H9 (cell line): ENCODE measurements around the gene AKAP1. TPM values are rescaled to one million over a fixed set of nuclear protein-coding genes. Genes with fewer than 3 reads are reported as not detected.
A peak's percentile ranks its signal among the peaks of the same experiment; 100 is the strongest.

Source experiments
- DNase-seq: peaks from one replicate; pipeline ENCODE4 v3.0.0-alpha.2; 2017
- H2AFZ ChIP-seq: one replicate; pipeline ENCODE4 v1.6.1; 2013; ENCODE audit warnings: mild to moderate bottlenecking, low read length, control low read depth, moderate library complexity
- H2AK5ac ChIP-seq: 2 replicates; pipeline ENCODE4 v1.6.1; 2013; ENCODE audit warnings: low read length, control low read depth, mixed read lengths; ENCODE audit not compliant: insufficient read length
- H2BK120ac ChIP-seq: one replicate; pipeline ENCODE4 v1.6.1; 2013; ENCODE audit warnings: low read depth, mild to moderate bottlenecking, low read length, control low read depth, inconsistent platforms; ENCODE audit not compliant: poor library complexity, severe bottlenecking
- H2BK12ac ChIP-seq: 2 replicates; pipeline ENCODE4 v1.6.1; 2013; ENCODE audit warnings: low read length, control low read depth, mixed read lengths, low read depth; ENCODE audit not compliant: insufficient read length
- H2BK15ac ChIP-seq: 2 replicates; pipeline ENCODE4 v1.6.1; 2013; ENCODE audit warnings: low read depth, low read length, control low read depth
- H2BK20ac ChIP-seq: one replicate; pipeline ENCODE4 v1.6.1; 2013; ENCODE audit warnings: low read depth, mild to moderate bottlenecking, low read length, control low read depth, inconsistent platforms; ENCODE audit not compliant: poor library complexity, severe bottlenecking
- H2BK5ac ChIP-seq: 2 replicates; pipeline ENCODE4 v1.6.1; 2013; ENCODE audit warnings: low read length, control low read depth, mixed read lengths; ENCODE audit not compliant: insufficient read length
- H3K14ac ChIP-seq: 2 replicates; pipeline ENCODE4 v1.6.1; 2013; ENCODE audit warnings: low read length, control low read depth; ENCODE audit not compliant: insufficient read depth
- H3K18ac ChIP-seq: 2 replicates; pipeline ENCODE4 v1.6.1; 2013; ENCODE audit warnings: low read depth, mild to moderate bottlenecking, mixed read lengths, low read length, control low read depth; ENCODE audit not compliant: insufficient read length
- H3K23ac ChIP-seq: 2 replicates; pipeline ENCODE4 v1.6.1; 2013; ENCODE audit warnings: low read length, control low read depth, mixed read lengths, low read depth; ENCODE audit not compliant: insufficient read length
- H3K23me2 ChIP-seq: 2 replicates; pipeline ENCODE4 v1.6.1; 2013; ENCODE audit warnings: low read depth, mild to moderate bottlenecking, mixed read lengths, low read length, control low read depth; ENCODE audit not compliant: insufficient read length, poor library complexity, severe bottlenecking
- H3K27ac ChIP-seq: 2 replicates; pipeline ENCODE4 v1.5.1; 2013; ENCODE audit warnings: low read length, control low read depth, mixed read lengths, low read depth; ENCODE audit not compliant: insufficient read length
- H3K27me3 ChIP-seq: 2 replicates; pipeline ENCODE4 v1.6.1; 2013; ENCODE audit warnings: low read length, control low read depth, inconsistent platforms; ENCODE audit not compliant: insufficient read depth
- H3K4ac ChIP-seq: 2 replicates; pipeline ENCODE4 v1.6.1; 2013; ENCODE audit warnings: low read depth, mild to moderate bottlenecking, control low read depth, inconsistent platforms, low read length, moderate library complexity
- H3K4me1 ChIP-seq: 2 replicates; pipeline ENCODE4 v1.6.1; 2013; ENCODE audit warnings: low read length, control low read depth, inconsistent platforms; ENCODE audit not compliant: insufficient read depth
- H3K4me2 ChIP-seq: 2 replicates; pipeline ENCODE4 v1.6.1; 2013; ENCODE audit warnings: low read length, control low read depth, mixed read lengths; ENCODE audit not compliant: insufficient read length, insufficient read depth
- H3K56ac ChIP-seq: 2 replicates; pipeline ENCODE4 v1.6.1; 2013; ENCODE audit warnings: low read depth, mild to moderate bottlenecking, mixed read lengths, low read length, control low read depth; ENCODE audit not compliant: insufficient read length
- H3K79me1 ChIP-seq: 2 replicates; pipeline ENCODE4 v1.6.1; 2013; ENCODE audit warnings: low read depth, mild to moderate bottlenecking, moderate library complexity, low read length, control low read depth, inconsistent platforms; ENCODE audit not compliant: insufficient read depth, poor library complexity, severe bottlenecking
- H3K79me2 ChIP-seq: 2 replicates; pipeline ENCODE4 v1.6.1; 2013; ENCODE audit warnings: low read length, control low read depth, inconsistent platforms; ENCODE audit not compliant: insufficient read depth
- H3K9ac ChIP-seq: 2 replicates; pipeline ENCODE4 v1.6.1; 2013; ENCODE audit warnings: low read length, control low read depth, mixed read lengths; ENCODE audit not compliant: insufficient read length; ENCODE audit errors: extremely low read depth
- H3K9me3 ChIP-seq: one replicate; pipeline ENCODE4 v1.6.1; 2013; ENCODE audit warnings: low read depth, low read length, inconsistent platforms; ENCODE audit not compliant: control insufficient read depth
- H3T11ph ChIP-seq: one replicate; pipeline ENCODE4 v1.6.1; 2013; ENCODE audit warnings: mild to moderate bottlenecking, low read length, control low read depth, inconsistent platforms
- H4K20me1 ChIP-seq: one replicate; pipeline ENCODE4 v1.6.1; 2013; ENCODE audit not compliant: control insufficient read depth, insufficient read length, insufficient read depth
- H4K5ac ChIP-seq: 2 replicates; pipeline ENCODE4 v1.6.1; 2013; ENCODE audit warnings: low read depth, mild to moderate bottlenecking, mixed read lengths, low read length, control low read depth; ENCODE audit not compliant: insufficient read length
- H4K8ac ChIP-seq: replicated peaks from 2 replicates; pipeline ENCODE4 v1.6.1; 2013; ENCODE audit warnings: low read length, control low read depth, mixed read lengths, low read depth; ENCODE audit not compliant: insufficient read length
- H4K91ac ChIP-seq: 2 replicates; pipeline ENCODE4 v1.6.1; 2013; ENCODE audit warnings: low read depth, mild to moderate bottlenecking, moderate library complexity, mixed read lengths, low read length, control low read depth; ENCODE audit not compliant: insufficient read length
- H3K27ac Mint-ChIP-seq, 3 experiments: 2 replicates in 2 of 3; 3 replicates in 1 of 3; pipeline ENCODE4 v1.8.0; 2020 to 2021; ENCODE audit warnings: mixed read lengths in 3 of 3, mild to moderate bottlenecking in 1 of 3, moderate library complexity in 1 of 3
- H3K27me3 Mint-ChIP-seq: 2 replicates; pipeline ENCODE4 v1.8.0; 2021; ENCODE audit warnings: low read depth, mild to moderate bottlenecking, moderate library complexity, mixed read lengths
- H3K36me3 Mint-ChIP-seq, 3 experiments: 2 replicates in 2 of 3; 3 replicates in 1 of 3; pipeline ENCODE4 v1.8.0; 2020 to 2021; ENCODE audit warnings: low read depth in 3 of 3, mixed read lengths in 3 of 3; ENCODE audit not compliant: insufficient read depth in 1 of 3
- H3K4me1 Mint-ChIP-seq, 2 experiments: 2 replicates each; pipeline ENCODE4 v1.8.0; 2020; ENCODE audit warnings: mixed read lengths in 2 of 2
- H3K4me3 Mint-ChIP-seq, 2 experiments: 2 replicates in 1 of 2; 3 replicates in 1 of 2; pipeline ENCODE4 v1.8.0; 2020 to 2021; ENCODE audit warnings: mild to moderate bottlenecking in 2 of 2, mixed read lengths in 2 of 2, moderate library complexity in 1 of 2
- H3K9me3 Mint-ChIP-seq, 2 experiments: 2 replicates in 1 of 2; 3 replicates in 1 of 2; pipeline ENCODE4 v1.8.0; 2020; ENCODE audit warnings: mild to moderate bottlenecking in 2 of 2, mixed read lengths in 2 of 2, moderate library complexity in 1 of 2
- WGBS: extraction: QIAGEN DNeasy Blood & Tissue Kit; methylation state at CpG from one replicate; pipeline ENCODE4 v1.1.7; 2013; ENCODE audit warnings: missing lambda C conversion rate, low lambda C conversion rate, mixed read lengths; ENCODE audit not compliant: insufficient read length; ENCODE audit errors: extremely low coverage; 5-methylcytosine and 5-hydroxymethylcytosine counted together
- total RNA-seq: library from RNA; stranded (reverse); gene quantifications from 2 replicates; pipeline ENCODE4 v1.2.1, GENCODE V29; 2021
- TF ChIP-seq, protein P1 (sequence below): fragments of 200-600 bp; sonication (generic); conservative IDR thresholded peaks from 3 replicates; pipeline ENCODE4 v1.8.0; 2021; ENCODE audit warnings: antibody characterized with exemption, mild to moderate bottlenecking

AKAP1 gene
- total RNA-seq, 1 experiment from 2014 or later: 61.2 TPM

- Mint-ChIP-seq H3K4me1 (peaks cover 32 to 38% of the 10 kb centered on the region in 2 experiments), H3K27ac (peak overlapping the region in 2 of 3 experiments; percentile 8 to 89; a peak in 4 of 7 replicates), H3K9me3 (peaks cover 2 to 6% of the 10 kb centered on the region in 2 experiments; a peak in 3 of 5 replicates), H3K4me3 (no peak overlapping the region), H3K36me3 (peaks cover 0 to 10% (median 5%) of the 10 kb centered on the region in 3 experiments; a peak in 4 of 7 replicates), H3K27me3 (no peaks in the 10 kb centered on the region; the same call in 1 of the 2 replicates)
- Histone ChIP-seq H3K79me2 (no peaks in the 10 kb centered on the region), H3K4me2 (no peak overlapping the region), H3K9me3 (no peaks in the 10 kb centered on the region), H2BK12ac (no peak overlapping the region), H3K27ac (no peak overlapping the region), H2BK20ac (no peak overlapping the region), H2BK5ac (no peak overlapping the region), H4K20me1 (no peaks in the 10 kb centered on the region), H3K23ac (no peak overlapping the region), H3K14ac (no peak overlapping the region), H3T11ph (no peak overlapping the region), H2BK120ac (no peak overlapping the region), H3K18ac (no peak overlapping the region), H2AFZ (no peak overlapping the region), H3K56ac (no peak overlapping the region), H3K4ac (no peak overlapping the region), H3K79me1 (no peaks in the 10 kb centered on the region), H4K8ac (no peak overlapping the region), H4K91ac (peak overlapping the region; percentile 54), H3K9ac (no peak overlapping the region), H3K27me3 (no peaks in the 10 kb centered on the region), H3K4me1 (peaks cover 3% of the 10 kb centered on the region; the same call in 1 of the 2 replicates), H2BK15ac (peak overlapping the region; percentile 25; the same call in 1 of the 2 replicates), H2AK5ac (no peak overlapping the region), H4K5ac (no peak overlapping the region), H3K23me2 (peaks cover 2% of the 10 kb centered on the region)
- no peak for DNase-seq
- no CpG with 5 or more reads among the region's 13 CpGs for WGBS
- TF ChIP-seq, protein P1, sequence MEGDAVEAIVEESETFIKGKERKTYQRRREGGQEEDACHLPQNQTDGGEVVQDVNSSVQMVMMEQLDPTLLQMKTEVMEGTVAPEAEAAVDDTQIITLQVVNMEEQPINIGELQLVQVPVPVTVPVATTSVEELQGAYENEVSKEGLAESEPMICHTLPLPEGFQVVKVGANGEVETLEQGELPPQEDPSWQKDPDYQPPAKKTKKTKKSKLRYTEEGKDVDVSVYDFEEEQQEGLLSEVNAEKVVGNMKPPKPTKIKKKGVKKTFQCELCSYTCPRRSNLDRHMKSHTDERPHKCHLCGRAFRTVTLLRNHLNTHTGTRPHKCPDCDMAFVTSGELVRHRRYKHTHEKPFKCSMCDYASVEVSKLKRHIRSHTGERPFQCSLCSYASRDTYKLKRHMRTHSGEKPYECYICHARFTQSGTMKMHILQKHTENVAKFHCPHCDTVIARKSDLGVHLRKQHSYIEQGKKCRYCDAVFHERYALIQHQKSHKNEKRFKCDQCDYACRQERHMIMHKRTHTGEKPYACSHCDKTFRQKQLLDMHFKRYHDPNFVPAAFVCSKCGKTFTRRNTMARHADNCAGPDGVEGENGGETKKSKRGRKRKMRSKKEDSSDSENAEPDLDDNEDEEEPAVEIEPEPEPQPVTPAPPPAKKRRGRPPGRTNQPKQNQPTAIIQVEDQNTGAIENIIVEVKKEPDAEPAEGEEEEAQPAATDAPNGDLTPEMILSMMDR: no peak
These were observed 50.2 kb downstream of the AKAP1 start for GRCh38 chr17:57135026-57135788.
